GM18870 (cell line): Measurements from ENCODE around the gene PATJ.

Experiments used
- ATAC-seq: cut with Tn5 transposase; IDR thresholded peaks from one replicate; pipeline ENCODE4 v1.9.1; 2021; ENCODE audit warnings: moderate library complexity; ENCODE audit not compliant: unreplicated experiment

Gene PATJ

GRCh38 chr1:62040450-62040849 lies 298.2 kb downstream of the PATJ start:
- ATAC-seq, result no peak

GRCh38 chr1:62040973-62041372 lies 298.7 kb downstream of the PATJ start:
- ATAC-seq, result no peak

GRCh38 chr1:62043154-62043553 lies 300.9 kb downstream of the PATJ start:
- ATAC-seq, result no peak

- ATAC-seq, result no peak
Measured at GRCh38 chr1:62045574-62045973, 303.3 kb downstream of the PATJ start.

GRCh38 chr1:62046927-62047326 lies 304.6 kb downstream of the PATJ start:
- ATAC-seq, result no peak

- ATAC-seq, result no peak
Measured at GRCh38 chr1:62050165-62050564, 307.9 kb downstream of the PATJ start.

- ATAC-seq, result no peak
Measured at GRCh38 chr1:62052946-62053345, 310.7 kb downstream of the PATJ start.

- no peak for ATAC-seq
Measured at GRCh38 chr1:62054188-62054587, 311.9 kb downstream of the PATJ start.

- ATAC-seq, result no peak
Measured at GRCh38 chr1:62057230-62057629, 314.9 kb downstream of the PATJ start.

- no peak for ATAC-seq
Measured at GRCh38 chr1:62057641-62058290, 315.5 kb downstream of the PATJ start.

- no peak for ATAC-seq
Measured at GRCh38 chr1:62058956-62059355, 316.7 kb downstream of the PATJ start.

GRCh38 chr1:62062087-62062486 lies 319.8 kb downstream of the PATJ start:
- no peak for ATAC-seq

GRCh38 chr1:62064829-62065407 lies 322.6 kb downstream of the PATJ start:
- ATAC-seq, result no peak

- no peak for ATAC-seq
Measured at GRCh38 chr1:62066713-62067112, 324.4 kb downstream of the PATJ start.

- ATAC-seq, result no peak
Measured at GRCh38 chr1:62068416-62068843, 326.1 kb downstream of the PATJ start.

GRCh38 chr1:62068978-62069377 lies 326.7 kb downstream of the PATJ start:
- ATAC-seq, result no peak

- no peak for ATAC-seq
Measured at GRCh38 chr1:62070384-62071011, 328.2 kb downstream of the PATJ start.

- no peak for ATAC-seq
Measured at GRCh38 chr1:62071695-62072094, 329.4 kb downstream of the PATJ start.

- no peak for ATAC-seq
Measured at GRCh38 chr1:62076286-62076685, 334.0 kb downstream of the PATJ start.

GRCh38 chr1:62077821-62078220 lies 335.5 kb downstream of the PATJ start:
- no peak for ATAC-seq

- no peak for ATAC-seq
Measured at GRCh38 chr1:62082456-62083363, 340.4 kb downstream of the PATJ start.
